Mucosa of descending colon (tissue), 3 donors: ENCODE measurements around the gene PSKH1. TPM values are rescaled to one million over a fixed set of nuclear protein-coding genes. Genes with fewer than 3 reads are reported as not detected.

Experiments used
- ATAC-seq: fragments of 200-7000 bp; cut with Tn5 transposase; one replicate; pipeline ENCODE4 v1.9.1; 2020; ENCODE audit warnings: mild to moderate bottlenecking, moderate library complexity
- DNase-seq, 3 donors: peaks; one replicate each; pipeline ENCODE4 v3.0.0-alpha.2; 2020
- H3K36me3 ChIP-seq: fragments of 200-600 bp; one replicate; pipeline ENCODE4 v1.8.0; 2021; ENCODE audit warnings: low read depth, mild to moderate bottlenecking
- H3K4me1 ChIP-seq: fragments of 200-600 bp; one replicate; pipeline ENCODE4 v1.8.0; 2021; ENCODE audit warnings: low read depth, mild to moderate bottlenecking
- H3K4me3 ChIP-seq: fragments of 200-600 bp; one replicate; pipeline ENCODE4 v1.8.0; 2021; ENCODE audit warnings: mild to moderate bottlenecking
- H3K9me3 ChIP-seq: fragments of 200-600 bp; one replicate; pipeline ENCODE4 v1.8.0; 2021; ENCODE audit warnings: mild to moderate bottlenecking
- CTCF ChIP-seq: fragments of 200-600 bp; IDR thresholded peaks from one replicate; pipeline ENCODE4 v1.8.0; 2022; ENCODE audit warnings: antibody characterized with exemption, mild to moderate bottlenecking
- intact Hi-C, 2 donors: fragments of 100-400 bp; cut with DNase I in 1 of 2; cut with micrococcal nuclease in 1 of 2; formaldehyde crosslinking; loops; one replicate each; pipeline versions ENCODE4 v1.11.0 to v1.11.1; 2022; cut with DNase I, micrococcal nuclease
- total RNA-seq, 3 donors: library from RNA; stranded (reverse); fragmentation: NEBNext Ultra II Directional in 2 of 3; extraction: Animal tissue kit (Norgen Biotek cat#: 25700) in 2 of 3; gene quantifications; one replicate each; pipeline versions ENCODE4 v1.2.1 to v1.2.4, GENCODE V29; 2021 to 2023
- donor health status: DM: no; HTN: no; CAD: no; lungs with moderate emphysema.
- donor health status: DM: no; HTN: no; CAD: no.
- donor health status: DM: no; HTN: yes; CAD: no.

Gene PSKH1
- total RNA-seq, 3 donors from 2014 or later = 33.8 to 43.3 (median 38.1) TPM

GRCh38 chr16:67950335-67950843, 57.3 kb downstream of the PSKH1 start:
- Histone ChIP-seq H3K36me3 (no peaks in the 10 kb centered on the region), H3K4me1 (no peaks in the 10 kb centered on the region), H3K9me3 (no peaks in the 10 kb centered on the region), H3K4me3 (no peak overlapping the region)
- intact Hi-C loops = no loop called here
- no peak for TF ChIP-seq CTCF
- no peak for DNase-seq
- ATAC-seq = no peak

GRCh38 chr16:67951485-67951884, 58.4 kb downstream of the PSKH1 start:
- H3K36me3 ChIP-seq = no peaks in the 10 kb centered on the region
- no peak for DNase-seq
- H3K4me3 ChIP-seq = no peak overlapping the region
- TF ChIP-seq CTCF = no peak
- no peak for ATAC-seq
- no peaks in the 10 kb centered on the region for H3K4me1 ChIP-seq
- intact Hi-C loops = no loop called here
- no peaks in the 10 kb centered on the region for H3K9me3 ChIP-seq

GRCh38 chr16:67953641-67954375, 60.8 kb downstream of the PSKH1 start:
- no peak overlapping the region for H3K4me3 ChIP-seq
- ATAC-seq (no peak), DNase-seq (no peak)
- H3K4me1 ChIP-seq = no peaks in the 10 kb centered on the region
- no peaks in the 10 kb centered on the region for H3K36me3 ChIP-seq
- no peaks in the 10 kb centered on the region for H3K9me3 ChIP-seq
- TF ChIP-seq CTCF = no peak
- intact Hi-C loops = no loop called here

GRCh38 chr16:67954421-67955196, 61.6 kb downstream of the PSKH1 start:
- Histone ChIP-seq H3K4me1 (peaks cover 5% of the 10 kb centered on the region), H3K9me3 (no peaks in the 10 kb centered on the region), H3K4me3 (no peak overlapping the region), H3K36me3 (no peaks in the 10 kb centered on the region)
- no peak for TF ChIP-seq CTCF
- ATAC-seq (no peak), DNase-seq (no peak)
- intact Hi-C loops = no loop called here

GRCh38 chr16:67957622-67958021, 64.6 kb downstream of the PSKH1 start:
- no peak for TF ChIP-seq CTCF
- DNase-seq (no peak), ATAC-seq (no peak)
- intact Hi-C loops = no loop called here
- Histone ChIP-seq H3K9me3 (no peaks in the 10 kb centered on the region), H3K4me3 (no peak overlapping the region), H3K36me3 (no peaks in the 10 kb centered on the region), H3K4me1 (peaks cover 13% of the 10 kb centered on the region)
